ENCODE data around the gene ITPRIPL1. TPM values are rescaled to one million over a fixed set of nuclear protein-coding genes. Genes with fewer than 3 reads are reported as not detected.
A peak's percentile ranks its signal among the peaks of the same experiment; 100 is the strongest.

The ITPRIPL1 gene
- total RNA-seq, 3 donors from 2014 or later, result 0.43 to 1.4 (median 1.3) TPM

DNA sequence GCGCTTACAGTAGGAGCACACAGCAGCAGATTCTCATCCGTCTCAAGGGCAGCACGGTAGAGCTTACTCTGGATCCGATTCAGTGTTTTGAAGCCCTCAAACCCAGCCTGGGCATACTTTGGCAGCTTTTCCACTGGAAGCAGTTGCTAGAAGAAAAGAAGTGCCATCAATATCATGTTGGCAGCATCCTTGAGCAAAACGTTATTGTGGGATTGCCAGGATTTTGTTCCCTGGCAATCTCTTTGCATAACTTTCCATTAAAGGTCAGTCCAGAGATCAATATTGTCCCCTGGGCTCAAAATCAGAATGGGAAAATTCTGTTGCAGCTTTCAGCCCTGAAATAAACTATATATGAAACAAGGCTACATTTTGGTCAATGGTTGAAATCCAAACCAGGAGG, 28.2 kb upstream of the ITPRIPL1 start:
- DNase-seq, result no peak
- intact Hi-C loops (cut with DNase I, micrococcal nuclease), result no loop called here
- no peak for TF ChIP-seq CTCF (IDR thresholded peaks at IDR 0.05)
- peaks cover 25% of the 10 kb centered on the region for H3K36me3 ChIP-seq (ENCODE audit: low read depth)
- H3K9me3 ChIP-seq, result no peaks in the 10 kb centered on the region
- no peaks in the 10 kb centered on the region for H3K4me1 ChIP-seq (ENCODE audit: low read depth)
- ATAC-seq, result no peak
- no peak overlapping the region for H3K4me3 ChIP-seq

GRCh38 chr2:96301865-96302264, 23.3 kb upstream of the ITPRIPL1 start:
- Histone ChIP-seq H3K36me3 (ENCODE audit: low read depth) (peaks cover 25% of the 10 kb centered on the region), H3K4me1 (ENCODE audit: low read depth) (peaks cover 13% of the 10 kb centered on the region), H3K4me3 (no peak overlapping the region), H3K9me3 (no peaks in the 10 kb centered on the region)
- ATAC-seq (no peak), DNase-seq (no peak)
- no peak for TF ChIP-seq CTCF (IDR thresholded peaks at IDR 0.05)
- intact Hi-C loops (cut with DNase I, micrococcal nuclease), result no loop called here

DNA sequence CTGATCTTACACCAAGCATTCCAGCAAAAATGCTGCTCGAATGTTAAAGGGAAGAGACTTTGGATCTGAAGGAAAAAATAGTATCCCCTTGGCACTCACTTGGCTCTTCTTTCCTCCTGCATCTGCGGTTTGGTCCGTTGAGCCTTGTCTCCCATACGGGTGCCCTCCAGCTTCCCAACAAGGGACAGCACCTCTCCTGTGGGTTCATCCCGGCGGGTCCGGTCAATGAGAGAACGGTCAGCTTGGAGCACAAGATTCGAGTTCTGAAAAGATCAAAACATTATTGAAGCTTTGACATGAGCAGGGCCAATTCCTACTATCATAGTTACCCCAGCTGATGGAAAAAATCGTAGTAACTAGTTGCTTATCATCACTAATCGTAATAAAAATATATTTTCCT, 20.5 kb upstream of the ITPRIPL1 start:
- H3K9me3 ChIP-seq, result no peaks in the 10 kb centered on the region
- ATAC-seq (no peak), DNase-seq (no peak)
- no peak for TF ChIP-seq CTCF (IDR thresholded peaks at IDR 0.05)
- peak overlapping the region; percentile 33 for H3K4me3 ChIP-seq
- peaks cover 12% of the 10 kb centered on the region for H3K36me3 ChIP-seq (ENCODE audit: low read depth)
- intact Hi-C loops (cut with DNase I, micrococcal nuclease), result no loop called here
- peaks cover 13% of the 10 kb centered on the region for H3K4me1 ChIP-seq (ENCODE audit: low read depth)

DNA sequence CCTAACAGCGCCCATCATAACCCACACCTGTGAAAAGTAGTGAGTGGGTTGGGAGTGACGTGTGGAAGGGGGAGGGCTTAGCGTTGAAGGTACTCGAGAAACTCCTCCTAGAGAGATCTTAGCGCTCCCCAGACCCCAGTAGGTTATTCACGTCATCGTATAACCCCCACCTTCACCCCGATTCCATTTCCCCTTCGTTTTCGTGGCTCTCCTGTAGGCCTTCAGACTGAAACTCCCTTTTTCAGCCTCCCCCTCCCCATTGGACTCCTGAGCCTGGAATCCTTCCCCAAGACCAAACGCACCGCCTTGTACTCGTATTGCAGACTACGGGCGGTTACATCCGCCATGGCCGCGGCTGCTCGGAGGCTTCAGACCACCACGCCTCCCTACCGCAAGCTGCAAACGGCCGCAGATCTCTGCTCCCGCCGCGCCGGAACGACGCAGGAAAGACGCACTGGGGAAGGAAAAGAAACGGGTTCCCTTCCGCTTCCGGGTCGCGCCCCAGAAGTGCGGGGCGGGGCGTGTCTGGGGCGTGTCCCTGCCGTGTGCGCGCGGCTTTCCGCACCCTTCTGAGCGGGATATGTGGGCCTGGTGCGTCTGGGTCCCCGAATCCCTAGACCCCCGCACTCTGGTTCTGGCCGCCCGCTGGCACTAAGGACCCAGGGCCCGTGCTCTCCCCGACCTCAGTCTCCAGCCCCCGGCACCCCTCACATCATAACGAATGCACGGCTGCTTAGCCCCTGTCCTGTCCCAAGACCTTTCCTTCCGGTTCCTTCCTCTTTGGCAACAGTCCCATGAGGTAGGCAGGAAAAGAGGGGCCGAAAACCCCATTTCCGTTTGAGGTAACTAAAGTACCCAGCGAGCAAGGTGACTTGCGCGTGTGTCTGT, 19.8 kb upstream of the ITPRIPL1 start, which contains the start of gene SNRNP200:
Gene SNRNP200, minus strand, starts transcription at position 456 of the 888 bp plus-strand sequence. Its CDS starts 109 bp downstream, at position 347.
- intact Hi-C loops (cut with DNase I, micrococcal nuclease), result no loop called here

DNA sequence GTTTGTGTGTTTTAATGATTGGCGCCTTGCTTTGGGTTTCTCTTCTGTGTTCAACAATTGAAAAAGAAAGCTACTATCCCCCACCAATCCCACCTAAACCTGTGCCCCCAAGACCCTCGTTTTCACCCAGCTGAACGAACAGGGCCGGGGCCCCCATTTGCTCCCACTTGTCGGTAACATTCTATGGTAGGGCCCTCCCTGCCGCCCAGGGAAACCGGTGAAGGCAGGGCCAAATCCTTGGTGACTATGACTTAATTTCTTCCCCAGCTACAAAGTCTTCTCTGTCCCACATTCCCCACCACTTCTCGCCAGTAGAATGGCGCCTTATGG, 19.2 kb upstream of the ITPRIPL1 start:
- H3K36me3 ChIP-seq (ENCODE audit: low read depth), result peaks cover 6% of the 10 kb centered on the region
- ATAC-seq, result no peak
- peak overlapping the region; percentile 33 for H3K4me3 ChIP-seq
- peaks cover 13% of the 10 kb centered on the region for H3K4me1 ChIP-seq (ENCODE audit: low read depth)
- TF ChIP-seq CTCF (IDR thresholded peaks at IDR 0.05), result no peak
- no peaks in the 10 kb centered on the region for H3K9me3 ChIP-seq
- intact Hi-C loops (cut with DNase I, micrococcal nuclease), result no loop called here
- DNase-seq, result peak in 1 of 3 donors; percentile 40

More for the DNA sequence above, 19.8 kb upstream of the ITPRIPL1 start, which contains the start of gene SNRNP200:
- ATAC-seq, result peak; percentile 100
- H3K4me3 ChIP-seq, result peak within 1 kb of the TSS; percentile 33
- H3K4me1 ChIP-seq (ENCODE audit: low read depth), result peaks cover 13% of the 10 kb centered on the region
- no peak for TF ChIP-seq CTCF (IDR thresholded peaks at IDR 0.05)
- no peaks in the 10 kb centered on the region for H3K9me3 ChIP-seq
- H3K36me3 ChIP-seq (ENCODE audit: low read depth), result peaks cover 6% of the 10 kb centered on the region
- DNase-seq, result peak; percentile 93 to 94 (median 94)

Data from mucosa of descending colon (tissue), 3 donors.